Peyer's patch (tissue), 4 donors: Measurements from ENCODE around the gene HS3ST1.

Experiments
- POLR2A ChIP-seq, 2 donors: fragments of 450-650 bp; IDR thresholded peaks; one replicate each; pipeline ENCODE4 v1.5.1; 2017; ENCODE audit warnings: antibody characterized with exemption in 2 of 2, mild to moderate bottlenecking in 2 of 2, moderate library complexity in 2 of 2
- TF ChIP-seq, protein P1 (sequence below), 6 experiments: fragments of 450-650 bp in 4 of 6; fragments of 200-600 bp in 2 of 6; sonication (generic) in 1 of 6; IDR thresholded peaks; one replicate each; pipeline ENCODE4 v1.5.1; 2017 to 2019; ENCODE audit warnings: antibody characterized with exemption in 6 of 6, mild to moderate bottlenecking in 3 of 6, moderate library complexity in 1 of 6

DNA sequence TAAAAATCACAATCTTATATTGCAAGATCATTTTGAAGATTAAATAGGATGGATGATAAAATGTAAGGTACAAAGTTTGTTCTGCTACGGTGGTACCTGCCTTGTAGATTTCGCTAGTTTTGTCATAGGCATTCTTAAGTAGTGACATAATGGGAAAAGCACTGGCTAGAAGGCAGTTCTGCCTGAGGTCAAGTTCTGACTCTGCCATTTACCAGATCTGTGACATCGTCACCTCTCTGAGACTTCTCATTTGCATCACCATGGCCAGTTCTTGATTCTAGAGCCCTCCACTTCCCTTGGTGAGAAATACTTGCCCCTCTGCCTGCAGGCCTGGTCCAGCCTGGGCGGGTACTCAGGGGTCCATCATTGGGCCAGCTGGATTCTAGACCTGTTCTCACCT, 85.2 kb downstream of the HS3ST1 start:
- TF ChIP-seq, protein P1, sequence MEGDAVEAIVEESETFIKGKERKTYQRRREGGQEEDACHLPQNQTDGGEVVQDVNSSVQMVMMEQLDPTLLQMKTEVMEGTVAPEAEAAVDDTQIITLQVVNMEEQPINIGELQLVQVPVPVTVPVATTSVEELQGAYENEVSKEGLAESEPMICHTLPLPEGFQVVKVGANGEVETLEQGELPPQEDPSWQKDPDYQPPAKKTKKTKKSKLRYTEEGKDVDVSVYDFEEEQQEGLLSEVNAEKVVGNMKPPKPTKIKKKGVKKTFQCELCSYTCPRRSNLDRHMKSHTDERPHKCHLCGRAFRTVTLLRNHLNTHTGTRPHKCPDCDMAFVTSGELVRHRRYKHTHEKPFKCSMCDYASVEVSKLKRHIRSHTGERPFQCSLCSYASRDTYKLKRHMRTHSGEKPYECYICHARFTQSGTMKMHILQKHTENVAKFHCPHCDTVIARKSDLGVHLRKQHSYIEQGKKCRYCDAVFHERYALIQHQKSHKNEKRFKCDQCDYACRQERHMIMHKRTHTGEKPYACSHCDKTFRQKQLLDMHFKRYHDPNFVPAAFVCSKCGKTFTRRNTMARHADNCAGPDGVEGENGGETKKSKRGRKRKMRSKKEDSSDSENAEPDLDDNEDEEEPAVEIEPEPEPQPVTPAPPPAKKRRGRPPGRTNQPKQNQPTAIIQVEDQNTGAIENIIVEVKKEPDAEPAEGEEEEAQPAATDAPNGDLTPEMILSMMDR (IDR thresholded peaks at IDR 0.05) = no peak
- no peak for TF ChIP-seq POLR2A (IDR thresholded peaks at IDR 0.05)
